Endothelial cell of umbilical vein (primary cell): Measurements from ENCODE around the gene STX8.

Experiments
- CTCF ChIP-seq, 2 donors: IDR thresholded peaks; 1 replicate in 1 of 2; 2 replicates in 1 of 2; pipeline ENCODE4 v1.5.1; 2011; ENCODE audit warnings: low read length in 2 of 2, mild to moderate bottlenecking in 2 of 2, moderate library complexity in 2 of 2, control low read depth in 1 of 2, inconsistent platforms in 1 of 2, low read depth in 1 of 2; ENCODE audit not compliant: insufficient read depth in 1 of 2; ENCODE audit errors: extremely low read depth in 1 of 2
- MAX ChIP-seq: IDR thresholded peaks from 2 replicates; pipeline ENCODE4 v1.6.1; 2011; ENCODE audit not compliant: insufficient read depth, insufficient read length
- POLR2A ChIP-seq: IDR thresholded peaks from 2 replicates; pipeline ENCODE4 v1.6.1; 2012; ENCODE audit warnings: low read depth, mild to moderate bottlenecking, control low read depth, low read length
- POLR2AphosphoS5 ChIP-seq: IDR thresholded peaks from 2 replicates; pipeline ENCODE4 v1.6.1; 2012; ENCODE audit warnings: low read depth, mild to moderate bottlenecking, control low read depth, low read length, moderate library complexity; ENCODE audit not compliant: insufficient read depth

GRCh38 chr17:9370467-9370866 is 205.2 kb downstream of the STX8 start:
- TF ChIP-seq POLR2A (no peak), POLR2AphosphoS5 (no peak), MAX (no peak), CTCF (IDR thresholded peaks at IDR 0.05; ENCODE audit: extremely low read depth in 1 of 2, insufficient read depth in 1 of 2, low read depth in 1 of 2, low read length in 2 of 2) (no peak)
